Omental fat pad (tissue), 4 donors: ENCODE results near the gene OR52W1. TPM values are rescaled to one million over a fixed set of nuclear protein-coding genes. Genes with fewer than 3 reads are reported as not detected.

ENCODE experiments used
- total RNA-seq, 4 donors: library from RNA; depleted of rRNA; stranded (reverse); fragments of >200 nt; gene quantifications; one replicate each; pipeline ENCODE4 v1.1.0, GENCODE V29; 2016

Gene OR52W1
- total RNA-seq, 4 donors from 2014 or later: not detected

Other genes with a start within 250 kb of the OR52W1 start
- gene OR56A5, start 230.7 kb upstream of the OR52W1 start, total RNA-seq: not detected
- gene OR52L1, start 212.2 kb upstream of the OR52W1 start, total RNA-seq: not detected
- not detected for gene OR56A4, start 192.3 kb upstream of the OR52W1 start, total RNA-seq
- gene OR56A1, start 168.5 kb upstream of the OR52W1 start, total RNA-seq: under 1 TPM in 1 of 4 donors, not detected in 3; 0.06 TPM
- gene OR56B4, start 91.5 kb upstream of the OR52W1 start, total RNA-seq: not detected
- gene OR52B2, start 28.9 kb upstream of the OR52W1 start, total RNA-seq: not detected
- not detected for gene C11orf42, start 6.3 kb downstream of the OR52W1 start, total RNA-seq
- 10 to 100 TPM; 23.8 to 50.9 (median 43.9) TPM for gene FHIP1B, start 35.4 kb downstream of the OR52W1 start, total RNA-seq
- under 1 TPM in 1 of 4 donors, not detected in 3; 0.28 TPM for gene CNGA4, start 39.9 kb downstream of the OR52W1 start, total RNA-seq
- gene CCKBR, start 60.6 kb downstream of the OR52W1 start, total RNA-seq: not detected
- 100 to 1,000 TPM in 2 of 4 donors, 10 to 100 TPM in 2; 78.7 to 209 (median 139) TPM for gene CAVIN3, start 121.3 kb downstream of the OR52W1 start, total RNA-seq
- 10 to 100 TPM; 21.4 to 23.7 (median 22.5) TPM for gene SMPD1, start 191.2 kb downstream of the OR52W1 start, total RNA-seq
- gene APBB1, start 219.9 kb downstream of the OR52W1 start, total RNA-seq: 10 to 100 TPM; 19.8 to 39.9 (median 33.3) TPM
- 1 to 10 TPM; 1.7 to 2.5 (median 2.0) TPM for gene HPX, start 241.8 kb downstream of the OR52W1 start, total RNA-seq